NCI-H128 (cell line): ENCODE data around the gene MYOZ1.
"Not testable (repeated sequence)": the region's sequence is repeated elsewhere in the genome, so short reads cannot be mapped to it uniquely, and the experiment has no call there.

Experiments
- DNase-seq: peaks from one replicate; lab custom pipeline; 2025; ENCODE audit not compliant: unreplicated experiment; lab: John Stamatoyannopoulos, UW

MYOZ1 gene

GRCh38 chr10:73647875-73648651, 6.8 kb upstream of the MYOZ1 start:
- DNase-seq: no peak

DNA sequence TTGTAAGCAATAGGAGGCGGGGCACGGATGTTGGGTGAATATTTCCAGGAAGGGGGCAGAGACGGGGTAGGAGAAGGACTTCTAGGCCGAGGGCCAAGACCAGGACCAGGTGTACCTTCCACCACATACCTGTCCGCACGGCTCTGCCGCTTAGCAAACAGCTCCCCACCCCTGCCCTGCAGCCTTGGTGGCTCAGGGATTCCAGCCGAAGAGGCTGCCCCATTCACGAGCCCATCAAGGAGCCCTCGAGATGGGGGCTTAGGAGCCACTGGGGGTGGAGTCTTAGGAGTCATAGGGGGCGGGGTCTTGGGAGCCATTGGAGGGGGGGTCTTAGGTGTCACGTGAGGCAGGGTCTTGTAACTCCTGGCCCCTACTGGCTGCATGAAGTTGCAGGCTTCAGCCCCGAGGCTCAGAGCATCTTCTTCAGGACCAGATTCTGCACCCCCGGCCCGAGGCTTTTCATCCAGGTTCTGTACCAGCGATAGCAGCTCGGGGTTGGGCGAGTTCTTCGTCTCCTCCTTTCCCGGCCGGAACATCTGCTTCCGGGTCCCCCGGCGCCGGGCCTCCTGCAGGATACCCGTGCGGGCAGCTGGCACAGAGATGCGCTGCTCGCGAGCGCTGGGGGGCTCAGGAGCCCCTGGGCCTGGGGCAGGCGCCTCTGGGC, 6.1 kb upstream of the MYOZ1 start:
- no peak for DNase-seq

DNA sequence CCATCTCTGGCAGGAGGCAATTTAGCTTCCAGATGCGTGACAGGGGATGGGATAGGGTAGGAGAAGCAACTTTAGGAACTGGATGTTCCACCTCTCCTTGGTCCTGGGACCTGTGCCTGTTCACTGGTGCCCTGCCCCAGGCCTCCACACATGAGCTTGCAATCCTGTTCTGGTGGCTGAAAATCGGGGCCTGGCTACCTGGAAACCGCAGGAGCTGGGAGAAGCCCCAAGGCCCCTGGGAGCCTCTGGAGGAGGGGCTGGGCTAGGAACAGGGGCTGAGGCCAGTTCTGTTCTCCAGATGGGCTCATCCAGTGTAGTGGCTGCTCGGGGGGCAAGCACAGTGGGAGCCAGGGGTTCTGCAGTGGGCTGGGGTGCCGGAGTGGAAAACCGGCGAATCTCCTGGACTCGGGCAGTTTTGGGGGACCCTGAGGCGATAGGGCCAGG, 5.3 kb upstream of the MYOZ1 start:
- DNase-seq: no peak

GRCh38 chr10:73645251-73645650, 4.0 kb upstream of the MYOZ1 start:
- no peak for DNase-seq

- DNase-seq: no peak
Measured at GRCh38 chr10:73644767-73645166, 3.5 kb upstream of the MYOZ1 start.

- peak; percentile 28 for DNase-seq
Measured at GRCh38 chr10:73644015-73644743, 2.9 kb upstream of the MYOZ1 start.

DNA sequence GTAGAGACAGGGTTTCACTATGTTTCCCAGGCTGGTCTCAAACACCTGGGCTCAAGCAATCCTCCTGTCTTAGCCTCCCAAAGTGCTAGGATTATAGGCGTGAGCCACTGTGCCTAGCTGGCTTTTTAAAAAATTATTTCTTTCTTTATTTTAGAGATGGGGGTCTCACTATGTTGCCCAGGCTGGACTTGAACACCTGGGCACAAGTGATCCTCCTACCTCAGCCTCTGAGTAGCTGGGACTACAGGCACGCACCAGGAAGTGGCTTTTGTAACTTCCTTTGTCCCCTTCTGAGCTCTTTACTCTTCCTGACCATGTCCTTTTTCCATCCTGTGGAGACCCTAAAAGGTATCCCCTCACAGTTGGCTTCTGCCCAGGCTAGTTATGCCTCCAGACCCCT, 2.1 kb upstream of the MYOZ1 start:
- no peak for DNase-seq

GRCh38 chr10:73639286-73639685, 2.0 kb downstream of the MYOZ1 start:
- no peak for DNase-seq

- DNase-seq: no peak
Measured at GRCh38 chr10:73635781-73636180, 5.5 kb downstream of the MYOZ1 start.

- no peak for DNase-seq
Measured at GRCh38 chr10:73634421-73634820, 6.9 kb downstream of the MYOZ1 start.

GRCh38 chr10:73629165-73629564, 12.1 kb downstream of the MYOZ1 start:
- DNase-seq: no peak

DNA sequence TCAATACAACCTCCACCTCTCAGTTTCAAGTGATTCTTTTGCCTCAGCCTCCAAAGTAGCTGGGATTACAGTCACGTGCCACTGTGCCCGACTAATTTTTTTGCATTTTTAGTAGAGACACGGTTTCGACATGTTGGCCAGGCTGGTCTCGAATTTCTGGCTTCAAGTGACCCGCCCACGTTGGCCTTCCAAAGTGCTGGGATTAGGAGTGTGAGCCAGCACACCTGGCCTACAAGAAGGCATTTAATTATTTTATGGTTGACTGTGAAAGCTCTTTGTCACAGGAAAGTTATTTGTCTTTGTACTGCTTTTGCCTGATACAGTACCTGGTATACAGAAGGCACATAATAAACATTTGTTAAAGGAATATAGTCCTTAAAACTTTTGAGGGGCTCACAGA, 12.9 kb downstream of the MYOZ1 start:
- DNase-seq: no peak

GRCh38 chr10:73627300-73627699, 14.0 kb downstream of the MYOZ1 start:
- no peak for DNase-seq

DNA sequence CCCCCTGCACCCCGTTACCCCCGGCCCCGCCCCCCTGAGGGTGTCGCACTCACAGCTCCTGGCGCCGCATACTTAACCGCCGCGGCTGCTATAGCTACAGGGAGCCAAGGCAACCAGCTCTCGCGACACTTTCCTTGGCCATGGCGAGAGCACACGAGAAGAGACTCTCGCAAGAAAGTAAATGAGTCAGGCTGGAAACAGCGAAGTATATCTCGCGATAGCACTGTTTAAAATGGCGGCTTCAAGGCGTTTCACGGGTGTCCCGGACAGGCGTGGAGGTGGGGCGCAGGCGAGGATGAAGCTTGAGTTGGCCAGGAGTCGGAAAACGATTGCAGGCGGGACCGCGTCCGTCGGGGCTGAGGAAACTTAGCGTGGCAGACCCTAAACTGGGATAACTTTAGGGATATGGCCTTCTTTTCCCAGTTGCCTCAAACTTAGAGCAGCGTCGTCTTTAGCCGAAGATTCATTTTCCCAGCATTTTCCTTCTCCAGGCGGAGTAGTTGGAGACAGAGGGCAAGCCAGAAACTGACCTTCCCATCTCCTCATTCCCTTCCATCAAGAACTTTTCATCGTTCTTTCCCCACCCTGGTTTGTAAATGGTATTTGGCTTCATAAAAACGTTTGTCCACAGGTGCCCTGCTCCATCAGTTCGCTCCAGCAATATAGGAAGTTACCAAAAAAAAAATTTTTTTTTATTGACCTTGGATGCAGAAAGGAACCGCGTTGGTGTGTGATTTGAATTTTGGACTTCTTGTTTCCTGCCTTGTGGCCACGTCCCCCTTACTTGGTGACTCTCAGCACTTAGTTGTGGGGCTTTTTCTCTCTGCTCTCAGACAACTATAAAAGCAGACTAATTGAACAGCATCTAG, 15.2 kb downstream of the MYOZ1 start:
- DNase-seq: peak; percentile 92

- no peak for DNase-seq
Measured at GRCh38 chr10:73625004-73625883, 16.0 kb downstream of the MYOZ1 start.

DNA sequence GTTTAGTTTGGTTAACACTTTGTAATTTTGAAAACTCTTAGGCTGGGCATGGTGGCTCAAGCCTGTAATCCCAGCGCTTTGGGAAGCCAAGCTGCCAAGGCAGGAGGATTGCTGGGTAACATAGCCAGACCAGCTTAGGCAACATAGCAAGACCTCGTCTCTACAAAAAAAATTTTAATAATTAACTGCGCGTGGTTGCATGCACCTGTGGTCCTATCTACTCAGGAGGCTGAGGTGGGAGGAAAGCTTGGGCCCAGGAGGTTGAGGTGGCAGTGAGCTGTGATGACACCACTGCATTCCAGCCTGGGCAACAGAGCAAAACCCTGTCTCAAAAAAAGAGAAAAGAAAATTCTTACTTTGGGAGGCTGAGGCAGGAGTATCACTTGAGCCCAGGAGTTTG, 18.2 kb downstream of the MYOZ1 start:
- DNase-seq: no peak

DNA sequence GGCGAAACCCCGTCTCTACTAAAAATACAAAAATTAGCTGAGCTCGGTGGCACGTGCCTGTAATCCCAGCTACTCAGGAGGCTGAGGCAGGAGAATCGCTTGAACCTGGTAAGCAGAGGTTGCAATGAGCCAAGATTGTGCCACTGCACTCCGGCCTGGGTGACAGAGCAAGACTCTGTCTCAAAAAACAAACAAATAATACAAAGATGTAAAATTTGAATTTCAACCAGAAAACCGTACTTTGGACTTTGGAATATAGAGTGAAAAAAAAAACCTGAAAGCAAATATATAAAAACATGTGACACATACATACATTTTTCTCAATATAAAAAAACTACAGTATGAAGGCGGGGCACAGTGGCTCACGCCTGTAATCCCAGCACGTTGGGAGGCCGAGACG, 20.3 kb downstream of the MYOZ1 start:
- DNase-seq: not testable (repeated sequence)

DNA sequence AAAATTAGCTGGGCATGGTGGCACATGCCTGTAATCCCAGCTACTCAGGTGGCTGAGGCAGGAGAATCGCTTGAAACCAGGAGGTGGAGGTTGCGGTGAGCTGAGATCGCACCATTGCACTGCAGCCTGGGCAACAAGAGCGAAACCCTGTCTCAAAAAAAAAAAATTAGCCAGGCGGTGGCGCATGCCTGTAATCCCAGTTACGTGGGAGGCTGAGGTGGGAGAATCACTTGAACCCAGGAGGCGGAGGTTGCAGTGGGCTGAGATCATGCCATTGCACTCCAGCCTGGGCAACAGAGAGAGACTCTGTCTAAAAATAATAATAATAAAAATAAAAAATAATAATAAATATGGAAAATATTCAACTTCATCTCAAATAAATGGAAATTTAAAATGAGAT, 24.1 kb downstream of the MYOZ1 start:
- DNase-seq: not testable (repeated sequence)

DNA sequence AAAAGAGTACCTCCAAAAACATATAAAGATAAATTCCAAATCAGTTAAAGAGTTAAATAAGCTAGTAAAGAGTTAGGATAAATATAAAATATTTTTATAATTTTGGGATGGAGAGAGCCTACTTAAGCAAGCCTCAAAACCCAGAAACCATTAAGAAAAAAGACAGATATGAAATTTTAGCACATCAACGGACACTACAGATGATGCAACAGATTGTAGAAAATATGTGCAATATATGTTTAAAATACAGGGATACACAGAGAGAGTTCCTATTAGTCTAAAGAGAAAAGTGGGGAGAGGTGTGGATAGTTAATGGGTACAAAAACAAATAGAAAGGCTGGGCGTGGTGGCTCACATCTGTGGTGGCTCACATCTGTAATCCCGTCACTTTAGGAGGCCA, 26.6 kb downstream of the MYOZ1 start:
- DNase-seq: no peak

DNA sequence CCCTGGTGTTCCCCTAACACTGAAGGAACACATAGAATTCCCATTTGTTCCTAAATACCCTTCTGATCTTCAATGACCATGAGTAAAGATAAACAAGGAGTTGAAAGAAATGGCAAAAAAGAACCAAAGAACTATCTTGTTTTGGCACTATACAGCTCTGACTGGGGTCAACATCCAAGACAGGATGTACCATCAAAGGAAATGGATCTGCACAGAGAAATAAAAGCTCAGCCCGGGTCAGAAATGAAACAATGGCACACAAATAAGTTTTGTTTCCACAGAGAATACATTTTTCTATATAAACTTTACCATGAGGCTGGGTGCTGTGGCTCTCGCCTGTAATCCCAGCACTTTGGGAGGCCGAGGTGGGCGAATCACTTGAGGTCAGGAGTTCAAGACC, 32.2 kb downstream of the MYOZ1 start:
- no peak for DNase-seq
